ENCODE data around the gene RPS21.
A peak's percentile ranks its signal among the peaks of the same experiment; 100 is the strongest.

RPS21 gene

DNA sequence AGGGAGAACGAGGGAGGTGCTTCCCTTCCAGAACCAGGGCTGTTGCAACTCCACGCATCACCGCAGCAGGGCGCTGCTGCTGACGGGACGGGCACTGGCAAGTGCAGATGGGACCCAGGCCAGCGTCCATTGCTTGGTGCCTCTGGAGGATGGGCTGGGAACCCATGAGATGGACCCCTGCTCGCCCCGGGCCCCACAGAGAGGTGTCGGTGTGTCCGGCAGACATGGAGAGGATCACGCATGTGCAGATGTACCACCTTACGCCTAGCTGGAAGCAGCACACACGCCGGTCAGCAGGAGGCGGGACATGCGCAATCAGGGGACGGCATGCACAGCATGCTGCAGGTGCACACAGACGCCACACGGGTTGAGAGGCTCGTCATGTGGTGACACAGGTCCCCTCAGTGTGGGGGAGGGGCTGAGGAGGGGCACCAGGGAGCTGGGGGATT lies 14.5 kb downstream of the RPS21 start:
- H3K9ac ChIP-seq (ENCODE audit: low read length) = no peak overlapping the region
- no peaks in the 10 kb centered on the region for H3K9me3 ChIP-seq (ENCODE audit: insufficient read depth, low read length)
- H3K4me3 ChIP-seq (ENCODE audit: insufficient read depth, low read length, poor library complexity, severe bottlenecking) = no peak overlapping the region

DNA sequence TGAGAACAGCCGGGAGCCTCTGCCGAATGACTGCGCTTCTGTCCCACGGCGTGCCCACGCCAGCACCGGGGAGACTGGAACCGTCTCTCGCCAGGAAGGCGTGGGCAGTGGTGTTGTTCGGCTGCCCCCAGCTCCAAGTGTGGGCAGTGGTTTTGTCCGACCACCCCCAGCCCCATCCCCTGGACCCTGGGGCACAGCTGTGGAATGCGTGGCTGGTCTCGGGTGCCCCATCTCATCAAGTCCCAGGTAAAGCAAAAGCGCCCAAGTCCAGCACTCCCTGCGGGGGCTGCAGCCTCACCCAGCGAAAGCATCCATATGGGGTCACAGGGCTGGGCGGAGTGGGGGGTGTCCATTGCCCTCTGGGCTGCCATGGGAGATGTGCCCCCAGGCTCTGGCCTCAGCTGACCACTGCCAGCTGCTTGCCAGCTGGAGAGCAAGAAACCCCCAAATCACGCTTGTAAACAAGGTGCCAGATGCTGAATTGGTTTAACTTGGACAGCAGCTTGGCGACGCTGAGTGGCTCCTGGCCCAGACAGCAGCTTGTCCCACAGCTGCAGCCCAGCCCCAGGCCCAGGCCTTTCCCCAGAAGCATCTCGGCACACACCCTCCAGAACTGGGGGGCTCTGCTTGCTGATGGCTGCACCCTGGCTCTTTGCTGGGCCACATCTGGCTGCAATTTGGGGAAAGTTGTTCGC lies 15.7 kb downstream of the RPS21 start:
- Histone ChIP-seq H3K27ac (ENCODE audit: low read depth, low read length) (no peak overlapping the region), H4K20me1 (ENCODE audit: low read depth, low read length) (no peaks in the 10 kb centered on the region), H3K9ac (ENCODE audit: low read length) (no peak overlapping the region), H3K27me3 (ENCODE audit: low read length) (no peaks in the 10 kb centered on the region), H3F3A (ENCODE audit: insufficient read depth) (0 out of 2 replicates have a peak, but pooled peaks cover 3% of the 10 kb centered on the region), H3K4me2 (ENCODE audit: low read depth, low read length, poor library complexity, severe bottlenecking) (no peak overlapping the region), H3K79me2 (ENCODE audit: insufficient read depth, low read length) (peaks cover 11% of the 10 kb centered on the region), H3K4me3 (ENCODE audit: insufficient read depth, low read length, poor library complexity, severe bottlenecking) (no peak overlapping the region), H3K36me3 (ENCODE audit: low read length) (no peaks in the 10 kb centered on the region), H3K9me2 (replicated peaks; ENCODE audit: insufficient read depth, low read length) (no peaks in the 10 kb centered on the region), H2AFZ (ENCODE audit: low read depth, low read length, severe bottlenecking) (no peak overlapping the region), H3K9me3 (ENCODE audit: insufficient read depth, low read length) (no peaks in the 10 kb centered on the region)
- TF ChIP-seq EZH2phosphoT487 (conservative IDR thresholded peaks at IDR 0.05; ENCODE audit: low read length) = no peak
- TF ChIP-seq, protein P1, sequence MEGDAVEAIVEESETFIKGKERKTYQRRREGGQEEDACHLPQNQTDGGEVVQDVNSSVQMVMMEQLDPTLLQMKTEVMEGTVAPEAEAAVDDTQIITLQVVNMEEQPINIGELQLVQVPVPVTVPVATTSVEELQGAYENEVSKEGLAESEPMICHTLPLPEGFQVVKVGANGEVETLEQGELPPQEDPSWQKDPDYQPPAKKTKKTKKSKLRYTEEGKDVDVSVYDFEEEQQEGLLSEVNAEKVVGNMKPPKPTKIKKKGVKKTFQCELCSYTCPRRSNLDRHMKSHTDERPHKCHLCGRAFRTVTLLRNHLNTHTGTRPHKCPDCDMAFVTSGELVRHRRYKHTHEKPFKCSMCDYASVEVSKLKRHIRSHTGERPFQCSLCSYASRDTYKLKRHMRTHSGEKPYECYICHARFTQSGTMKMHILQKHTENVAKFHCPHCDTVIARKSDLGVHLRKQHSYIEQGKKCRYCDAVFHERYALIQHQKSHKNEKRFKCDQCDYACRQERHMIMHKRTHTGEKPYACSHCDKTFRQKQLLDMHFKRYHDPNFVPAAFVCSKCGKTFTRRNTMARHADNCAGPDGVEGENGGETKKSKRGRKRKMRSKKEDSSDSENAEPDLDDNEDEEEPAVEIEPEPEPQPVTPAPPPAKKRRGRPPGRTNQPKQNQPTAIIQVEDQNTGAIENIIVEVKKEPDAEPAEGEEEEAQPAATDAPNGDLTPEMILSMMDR (IDR thresholded peaks at IDR 0.05; ENCODE audit: insufficient read depth, low read length, poor library complexity, severe bottlenecking) = no peak

More for the DNA sequence above, 14.5 kb downstream of the RPS21 start:
- Histone ChIP-seq H3K9me2 (replicated peaks; ENCODE audit: insufficient read depth, low read length) (no peaks in the 10 kb centered on the region), H3K79me2 (ENCODE audit: insufficient read depth, low read length) (peaks cover 7% of the 10 kb centered on the region), H3K27me3 (ENCODE audit: low read length) (no peaks in the 10 kb centered on the region), H3K27ac (ENCODE audit: low read depth, low read length) (no peak overlapping the region), H3K4me2 (ENCODE audit: low read depth, low read length, poor library complexity, severe bottlenecking) (no peak overlapping the region), H4K20me1 (ENCODE audit: low read depth, low read length) (no peaks in the 10 kb centered on the region), H3K36me3 (ENCODE audit: low read length) (no peaks in the 10 kb centered on the region), H3F3A (ENCODE audit: insufficient read depth) (0 out of 2 replicates have a peak, but pooled peaks cover 3% of the 10 kb centered on the region), H2AFZ (ENCODE audit: low read depth, low read length, severe bottlenecking) (no peak overlapping the region)
- TF ChIP-seq, protein P1 (IDR thresholded peaks at IDR 0.05; ENCODE audit: insufficient read depth, low read length, poor library complexity, severe bottlenecking) = peak; percentile 13
- TF ChIP-seq EZH2phosphoT487 (conservative IDR thresholded peaks at IDR 0.05; ENCODE audit: low read length) = no peak

DNA sequence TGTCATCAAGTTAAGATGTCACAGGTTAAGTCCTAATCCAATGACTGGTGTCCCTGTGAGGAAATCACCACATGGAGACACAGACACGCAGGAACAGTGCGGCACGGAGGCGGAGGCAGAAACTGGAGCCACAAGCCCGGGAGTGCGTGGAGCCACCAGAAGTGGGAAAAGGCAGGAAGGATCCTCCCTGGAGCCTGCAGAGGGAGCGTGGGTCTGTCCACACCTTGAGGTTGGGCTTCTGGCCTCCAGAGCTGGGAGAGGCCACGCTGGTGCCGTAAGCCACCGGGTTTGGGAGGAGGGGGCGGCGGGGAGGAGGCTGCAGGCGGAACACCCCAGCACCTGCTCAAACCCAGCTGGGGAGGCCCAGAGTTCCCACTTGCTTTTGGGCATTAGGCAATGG lies 16.4 kb downstream of the RPS21 start:
- H3K36me3 ChIP-seq (ENCODE audit: low read length) = no peaks in the 10 kb centered on the region
- H3K27ac ChIP-seq (ENCODE audit: low read depth, low read length) = no peak overlapping the region
- H3K9ac ChIP-seq (ENCODE audit: low read length) = no peak overlapping the region
- H3K9me3 ChIP-seq (ENCODE audit: insufficient read depth, low read length) = no peaks in the 10 kb centered on the region
- no peak overlapping the region for H3K4me3 ChIP-seq (ENCODE audit: insufficient read depth, low read length, poor library complexity, severe bottlenecking)
- 0 out of 2 replicates have a peak, but pooled peaks cover under 1% of the 10 kb centered on the region for H3F3A ChIP-seq (ENCODE audit: insufficient read depth)
- H4K20me1 ChIP-seq (ENCODE audit: low read depth, low read length) = no peaks in the 10 kb centered on the region
- TF ChIP-seq, protein P1 (IDR thresholded peaks at IDR 0.05; ENCODE audit: insufficient read depth, low read length, poor library complexity, severe bottlenecking) = no peak
- no peak for TF ChIP-seq EZH2phosphoT487 (conservative IDR thresholded peaks at IDR 0.05; ENCODE audit: low read length)
- H3K9me2 ChIP-seq (replicated peaks; ENCODE audit: insufficient read depth, low read length) = no peaks in the 10 kb centered on the region
- no peak overlapping the region for H2AFZ ChIP-seq (ENCODE audit: low read depth, low read length, severe bottlenecking)
- no peak overlapping the region for H3K4me2 ChIP-seq (ENCODE audit: low read depth, low read length, poor library complexity, severe bottlenecking)
- no peaks in the 10 kb centered on the region for H3K27me3 ChIP-seq (ENCODE audit: low read length)
- peaks cover 11% of the 10 kb centered on the region for H3K79me2 ChIP-seq (ENCODE audit: insufficient read depth, low read length)
